ENCODE results near the gene SFXN4. TPM values are rescaled to one million over a fixed set of nuclear protein-coding genes. Genes with fewer than 3 reads are reported as not detected.

SFXN4 gene
- total RNA-seq, 1 donor from 2014 or later: 21.7 TPM

DNA sequence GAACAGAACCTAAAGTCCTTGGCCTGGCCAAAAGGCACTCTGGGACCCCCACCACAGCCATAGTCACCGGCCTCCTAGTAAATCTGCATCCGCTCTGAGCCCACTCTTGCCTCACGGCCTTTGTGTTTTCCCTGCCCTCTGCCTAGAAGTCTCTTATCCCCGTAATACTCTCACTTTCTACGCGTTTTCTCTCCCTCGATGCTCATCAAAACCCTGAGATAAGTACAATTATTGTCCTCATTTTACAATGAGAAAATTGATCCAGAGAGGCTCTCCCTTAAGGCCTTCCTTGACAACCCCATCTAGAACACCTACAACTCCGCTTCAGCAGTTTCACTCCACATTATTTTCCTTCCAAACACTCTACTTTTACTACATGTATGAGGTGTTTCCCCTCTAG, 1.5 kb upstream of the SFXN4 start:
- Mint-ChIP-seq H3K36me3 (ENCODE audit: low read depth) (peaks cover 40% of the 10 kb centered on the region), H3K27me3 (no peaks in the 10 kb centered on the region), H3K27ac (no peak overlapping the region), H3K4me1 (peaks cover 18% of the 10 kb centered on the region), H3K4me3 (no peak overlapping the region), H3K9me3 (no peaks in the 10 kb centered on the region)
- CTCF ChIA-PET: no interaction called here
- ATAC-seq (ENCODE audit: low read depth) (no peak), DNase-seq (no peak)
- POLR2A ChIA-PET: interaction anchor here (0.5 kb wide), 1 partner anchor 19 kb away, joined by 6 read pairs; no protein-coding TSS in a partner anchor
- TF ChIP-seq, protein P1, sequence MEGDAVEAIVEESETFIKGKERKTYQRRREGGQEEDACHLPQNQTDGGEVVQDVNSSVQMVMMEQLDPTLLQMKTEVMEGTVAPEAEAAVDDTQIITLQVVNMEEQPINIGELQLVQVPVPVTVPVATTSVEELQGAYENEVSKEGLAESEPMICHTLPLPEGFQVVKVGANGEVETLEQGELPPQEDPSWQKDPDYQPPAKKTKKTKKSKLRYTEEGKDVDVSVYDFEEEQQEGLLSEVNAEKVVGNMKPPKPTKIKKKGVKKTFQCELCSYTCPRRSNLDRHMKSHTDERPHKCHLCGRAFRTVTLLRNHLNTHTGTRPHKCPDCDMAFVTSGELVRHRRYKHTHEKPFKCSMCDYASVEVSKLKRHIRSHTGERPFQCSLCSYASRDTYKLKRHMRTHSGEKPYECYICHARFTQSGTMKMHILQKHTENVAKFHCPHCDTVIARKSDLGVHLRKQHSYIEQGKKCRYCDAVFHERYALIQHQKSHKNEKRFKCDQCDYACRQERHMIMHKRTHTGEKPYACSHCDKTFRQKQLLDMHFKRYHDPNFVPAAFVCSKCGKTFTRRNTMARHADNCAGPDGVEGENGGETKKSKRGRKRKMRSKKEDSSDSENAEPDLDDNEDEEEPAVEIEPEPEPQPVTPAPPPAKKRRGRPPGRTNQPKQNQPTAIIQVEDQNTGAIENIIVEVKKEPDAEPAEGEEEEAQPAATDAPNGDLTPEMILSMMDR (IDR thresholded peaks at IDR 0.05): no peak
- intact Hi-C loops (cut with micrococcal nuclease): loop anchor here (10.0 kb wide), 1 partner anchor 412 kb away; the partner anchor contains the start of gene CACUL1

DNA sequence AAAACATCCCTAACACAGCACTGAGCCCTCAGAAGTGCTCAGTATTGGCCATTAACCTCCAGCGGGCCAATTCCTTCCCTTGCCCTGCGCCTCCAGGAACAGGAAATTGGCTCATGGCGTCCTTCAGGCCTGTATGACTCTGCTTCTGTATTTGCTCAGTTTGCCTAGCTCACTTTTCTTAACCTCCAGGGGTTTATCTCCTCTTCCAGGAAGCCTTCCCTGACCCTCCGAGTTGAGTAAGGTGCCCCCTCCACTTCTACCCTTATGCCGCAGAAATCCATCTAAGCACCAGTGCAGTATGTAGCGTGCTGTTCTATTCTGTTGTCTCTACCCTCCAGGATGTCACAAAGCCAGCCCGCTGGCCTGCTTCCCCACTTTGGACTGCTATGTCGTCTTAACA, 1.1 kb upstream of the SFXN4 start:
- ChIA-PET CTCF (no interaction called here), POLR2A (interaction anchor here (0.5 to 1.8 kb wide), 2 partner anchors 20 to 40 kb away, joined by 5 to 6 read pairs; partner anchors contain the start of gene GRK5)
- Mint-ChIP-seq H3K4me3 (peak overlapping the region; percentile 92), H3K27me3 (no peaks in the 10 kb centered on the region), H3K36me3 (ENCODE audit: low read depth) (peaks cover 41% of the 10 kb centered on the region), H3K9me3 (no peaks in the 10 kb centered on the region), H3K4me1 (peaks cover 18% of the 10 kb centered on the region), H3K27ac (peak overlapping the region; percentile 88)
- intact Hi-C loops (cut with micrococcal nuclease): loop anchor here (10.0 kb wide), 1 partner anchor 412 kb away; the partner anchor contains the start of gene CACUL1
- ATAC-seq (ENCODE audit: low read depth): no peak
- TF ChIP-seq, protein P1 (IDR thresholded peaks at IDR 0.05): no peak
- DNase-seq: no peak

DNA sequence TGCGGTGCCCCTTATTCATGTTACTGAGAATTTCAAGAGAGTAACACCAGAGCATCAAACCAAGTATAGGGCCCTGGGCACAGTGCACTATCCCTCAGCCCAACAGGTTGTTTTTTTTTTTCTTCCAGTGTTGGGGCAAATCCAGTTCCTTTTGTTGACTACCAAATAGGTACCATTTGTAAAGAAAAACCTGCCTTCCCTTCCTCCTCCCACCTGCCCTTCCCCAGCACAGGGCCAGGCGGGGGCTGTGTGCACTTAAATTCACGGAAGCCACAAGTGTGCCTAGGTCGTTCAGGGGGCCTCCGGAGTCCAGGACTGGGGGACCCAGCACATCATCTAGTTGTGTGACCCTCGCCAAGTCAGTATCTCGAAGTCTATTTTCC, 595 bp upstream of the SFXN4 start:
- peaks cover 18% of the 10 kb centered on the region for H3K4me1 Mint-ChIP-seq
- TF ChIP-seq, protein P1 (IDR thresholded peaks at IDR 0.05): no peak
- DNase-seq: no peak
- POLR2A ChIA-PET: interaction anchor here (1.4 to 1.8 kb wide), 3 partner anchors 15 to 86 kb away, joined by 4 to 6 read pairs (median 5); partner anchors contain the start of gene GRK5
- peak overlapping the region; percentile 92 for H3K4me3 Mint-ChIP-seq
- no peaks in the 10 kb centered on the region for H3K27me3 Mint-ChIP-seq
- H3K9me3 Mint-ChIP-seq: no peaks in the 10 kb centered on the region
- H3K27ac Mint-ChIP-seq: peak overlapping the region; percentile 88
- ATAC-seq (ENCODE audit: low read depth): peak; percentile 2
- peaks cover 41% of the 10 kb centered on the region for H3K36me3 Mint-ChIP-seq (ENCODE audit: low read depth)
- intact Hi-C loops (cut with micrococcal nuclease): loop anchor here (10.0 kb wide), 1 partner anchor 411 kb away; the partner anchor contains the start of gene CACUL1
- CTCF ChIA-PET: no interaction called here

DNA sequence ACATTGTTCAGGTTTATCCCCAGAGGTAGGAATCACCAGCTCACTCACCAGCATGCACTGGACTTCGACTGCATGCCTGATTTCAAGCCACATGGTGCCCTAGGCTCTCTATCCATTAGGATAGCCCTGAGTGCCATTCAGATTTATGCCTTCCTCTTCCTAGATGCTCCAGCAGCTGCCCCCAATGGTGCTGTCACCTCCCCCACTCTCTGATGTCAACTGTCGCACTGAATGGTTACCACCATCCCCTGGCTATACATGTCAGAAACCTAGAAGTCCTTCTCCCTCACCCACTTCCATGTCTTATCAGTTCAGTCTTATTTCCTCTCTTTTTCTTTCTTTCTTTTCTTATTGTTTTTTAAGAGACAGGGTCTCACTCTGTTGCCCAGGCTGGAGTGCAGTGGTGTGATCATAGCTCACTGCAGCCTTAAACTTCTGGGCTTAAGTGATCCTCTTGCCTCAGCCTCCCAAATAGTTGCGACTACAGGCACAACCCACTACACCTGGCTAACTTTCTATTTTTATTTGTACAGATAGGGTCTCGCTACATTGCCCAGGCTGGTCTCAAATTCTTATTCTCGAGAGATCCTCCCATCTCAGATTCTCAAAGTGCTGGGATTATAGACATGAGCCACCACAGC, 2.9 kb downstream of the SFXN4 start:
- Mint-ChIP-seq H3K36me3 (ENCODE audit: low read depth) (peaks cover 34% of the 10 kb centered on the region), H3K4me1 (peaks cover 18% of the 10 kb centered on the region), H3K9me3 (no peaks in the 10 kb centered on the region), H3K27ac (no peak overlapping the region), H3K27me3 (no peaks in the 10 kb centered on the region), H3K4me3 (no peak overlapping the region)
- intact Hi-C loops (cut with micrococcal nuclease): loop anchor here (10.0 kb wide), 1 partner anchor 408 kb away; the partner anchor contains the start of gene CACUL1
- DNase-seq: no peak
- ATAC-seq (ENCODE audit: low read depth): no peak
- ChIA-PET CTCF (no interaction called here), POLR2A (no interaction called here)
- TF ChIP-seq, protein P1 (IDR thresholded peaks at IDR 0.05): no peak

DNA sequence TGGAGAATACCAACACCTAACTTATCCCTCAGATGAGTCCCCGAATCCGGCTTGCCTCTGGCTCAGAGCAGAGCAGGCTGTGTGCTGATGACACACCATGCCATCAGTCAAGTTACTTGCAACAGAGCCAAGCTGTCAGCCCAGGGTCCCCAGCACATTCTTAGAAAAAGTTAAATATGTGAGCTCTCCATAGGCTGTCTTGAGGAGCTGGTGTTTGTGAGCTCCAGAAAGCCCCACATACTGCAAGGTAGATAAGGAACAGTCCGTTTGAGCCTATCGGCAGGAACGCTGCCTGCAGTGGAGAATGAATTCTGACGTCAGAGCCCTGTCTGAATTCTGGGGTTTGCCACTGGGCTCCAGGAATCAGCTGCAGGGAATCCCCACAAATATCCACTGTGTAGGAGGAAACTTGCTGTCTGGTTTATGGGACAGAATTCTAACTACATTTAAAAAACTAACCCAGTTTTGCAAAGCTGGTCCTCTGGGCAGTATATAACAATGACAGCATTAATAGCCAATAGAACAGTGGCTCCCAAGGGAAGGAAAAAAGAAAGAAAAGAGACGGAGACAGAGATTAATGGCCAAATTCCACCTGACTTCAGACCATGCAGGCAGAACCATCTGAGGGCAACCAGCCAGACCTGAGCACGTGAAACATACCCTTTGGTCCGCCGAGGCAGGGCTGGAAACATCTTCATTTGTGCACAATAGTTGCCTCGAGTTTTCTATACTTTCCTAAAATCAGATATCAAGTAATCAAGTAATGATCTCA, 3.6 kb downstream of the SFXN4 start:
- H3K27me3 Mint-ChIP-seq: no peaks in the 10 kb centered on the region
- ATAC-seq (ENCODE audit: low read depth) (no peak), DNase-seq (no peak)
- no peaks in the 10 kb centered on the region for H3K9me3 Mint-ChIP-seq
- intact Hi-C loops (cut with micrococcal nuclease): loop anchor here (10.0 kb wide), 1 partner anchor 407 kb away; the partner anchor contains the start of gene CACUL1
- H3K4me1 Mint-ChIP-seq: peaks cover 18% of the 10 kb centered on the region
- H3K27ac Mint-ChIP-seq: no peak overlapping the region
- CTCF ChIA-PET: no interaction called here
- H3K36me3 Mint-ChIP-seq (ENCODE audit: low read depth): peaks cover 36% of the 10 kb centered on the region
- TF ChIP-seq, protein P1 (IDR thresholded peaks at IDR 0.05): no peak
- H3K4me3 Mint-ChIP-seq: no peak overlapping the region
- POLR2A ChIA-PET: interaction anchor here (0.7 kb wide), 1 partner anchor 245 kb away, joined by 4 read pairs; no protein-coding TSS in a partner anchor
